Endothelial cell of umbilical vein (primary cell): Measurements from ENCODE around the gene RIOX2. TPM values are rescaled to one million over a fixed set of nuclear protein-coding genes. Genes with fewer than 3 reads are reported as not detected.

Source experiments
- BruUV-seq: library from RNA; stranded (reverse); fragments of 400-500 nt; replicated peaks from 2 replicates; lab custom pipeline; 2021; lab: Mats Ljungman, UMichigan
- CTCF ChIA-PET: fragments of 300-600, 350-600 bp; sonication (Branson Sonifier 250); formaldehyde crosslinking; loops from one replicate; lab custom pipeline; 2021; ENCODE audit warnings: antibody characterized with exemption, inconsistent platforms; lab: Charles Lee
- POLR2A ChIA-PET: fragments of 300-600, 350-600 bp; sonication (Branson Sonifier 250); formaldehyde crosslinking; loops from one replicate; lab custom pipeline; 2021; ENCODE audit warnings: antibody characterized with exemption, inconsistent platforms; lab: Charles Lee
- DNase-seq: peaks from one replicate; pipeline ENCODE4 v3.0.0-alpha.2; 2011; ENCODE audit warnings: low read depth, low spot score
- FAIRE-seq: peaks from 2 replicates; lab custom pipeline; 2011; peaks lifted over from hg19 to GRCh38; lab: Jason Lieb, UNC
- H2AFZ ChIP-seq: 2 replicates; pipeline ENCODE4 v1.6.0; 2012; ENCODE audit warnings: low read depth, low read length, control low read depth, inconsistent platforms
- H3K27ac ChIP-seq: 2 replicates; pipeline ENCODE4 v1.5.1; 2011; ENCODE audit warnings: low read depth, mild to moderate bottlenecking, control low read depth, low read length, moderate library complexity; ENCODE audit not compliant: insufficient read depth
- H3K27me3 ChIP-seq, 2 experiments: 2 replicates each; pipeline versions ENCODE4 v1.6.0 to v1.6.1; 2011; ENCODE audit warnings: low read length in 2 of 2, mixed read lengths in 1 of 2; ENCODE audit not compliant: control insufficient read depth in 2 of 2, insufficient read depth in 2 of 2
- H3K36me3 ChIP-seq, 2 experiments: 2 replicates in 1 of 2; 3 replicates in 1 of 2; pipeline ENCODE4 v1.5.1; 2011; ENCODE audit warnings: low read length in 2 of 2, mild to moderate bottlenecking in 1 of 2, moderate library complexity in 1 of 2; ENCODE audit not compliant: control insufficient read depth in 2 of 2, insufficient read depth in 2 of 2; ENCODE audit errors: extremely low read depth in 1 of 2
- H3K4me1 ChIP-seq: 3 replicates; pipeline ENCODE4 v1.5.1; 2011; ENCODE audit warnings: mild to moderate bottlenecking, low read length; ENCODE audit not compliant: control insufficient read depth, insufficient read depth; ENCODE audit errors: extremely low read depth
- H3K4me2 ChIP-seq: 2 replicates; pipeline ENCODE4 v1.6.1; 2011; ENCODE audit warnings: low read length, control low read depth, mixed read lengths; ENCODE audit not compliant: insufficient read depth
- H3K4me3 ChIP-seq, 3 experiments: fragments of 200-600 bp in 1 of 3; sonication (generic), shearing (Covaris generic) in 1 of 3; replicated peaks in 1 of 3; 2 replicates each; pipeline ENCODE4 v1.5.1; 2011 to 2016; ENCODE audit warnings: control low read depth in 3 of 3, low read length in 3 of 3, mild to moderate bottlenecking in 2 of 3, inconsistent platforms in 1 of 3, low read depth in 1 of 3, moderate library complexity in 1 of 3; ENCODE audit not compliant: insufficient read depth in 1 of 3
- H3K79me2 ChIP-seq: 2 replicates; pipeline ENCODE4 v1.6.0; 2012; ENCODE audit warnings: low read length, inconsistent platforms; ENCODE audit not compliant: control insufficient read depth, insufficient read depth
- H3K9ac ChIP-seq: replicated peaks from 2 replicates; pipeline ENCODE3; 2011; ENCODE audit warnings: low read length, control low read depth; ENCODE audit not compliant: insufficient read depth; ENCODE audit errors: extremely low read depth
- H3K9me1 ChIP-seq: replicated peaks from 3 replicates; pipeline ENCODE4 v1.6.0; 2011; ENCODE audit warnings: mild to moderate bottlenecking, low read length; ENCODE audit not compliant: control insufficient read depth, insufficient read depth; ENCODE audit errors: extremely low read depth
- H3K9me3 ChIP-seq: replicated peaks from 2 replicates; pipeline ENCODE4 v1.5.1; 2012; ENCODE audit warnings: low read length, inconsistent platforms; ENCODE audit not compliant: control insufficient read depth, insufficient read depth
- H4K20me1 ChIP-seq: replicated peaks from 2 replicates; pipeline ENCODE3; 2011; ENCODE audit warnings: mild to moderate bottlenecking, low read length; ENCODE audit not compliant: control insufficient read depth, insufficient read depth; ENCODE audit errors: extremely low read depth
- EZH2 ChIP-seq: IDR thresholded peaks from 2 replicates; pipeline ENCODE4 v1.6.1; 2012; ENCODE audit warnings: borderline replicate concordance, low read depth, mild to moderate bottlenecking, moderate library complexity, low read length, inconsistent platforms; ENCODE audit not compliant: severe bottlenecking
- FOS ChIP-seq: IDR thresholded peaks from 2 replicates; pipeline ENCODE4 v1.6.1; 2011; ENCODE audit warnings: mild to moderate bottlenecking, low read length, moderate library complexity, borderline replicate concordance; ENCODE audit not compliant: insufficient read depth
- GATA2 ChIP-seq: IDR thresholded peaks from 2 replicates; pipeline ENCODE4 v1.7.0; 2011; ENCODE audit warnings: low read depth, mild to moderate bottlenecking, moderate library complexity, mixed read lengths, low read length; ENCODE audit not compliant: insufficient read length, insufficient read depth
- JUN ChIP-seq: IDR thresholded peaks from 2 replicates; pipeline ENCODE4 v1.6.1; 2011; ENCODE audit warnings: borderline replicate concordance, low read depth; ENCODE audit not compliant: insufficient read length, insufficient read depth
- MYC ChIP-seq: IDR thresholded peaks from one replicate; pipeline ENCODE4 v1.6.1; 2011; ENCODE audit warnings: mild to moderate bottlenecking, low read depth, low read length
- POLR2A ChIP-seq: IDR thresholded peaks from 2 replicates; pipeline ENCODE4 v1.6.1; 2012; ENCODE audit warnings: low read depth, mild to moderate bottlenecking, control low read depth, low read length
- POLR2AphosphoS5 ChIP-seq: IDR thresholded peaks from 2 replicates; pipeline ENCODE4 v1.6.1; 2012; ENCODE audit warnings: low read depth, mild to moderate bottlenecking, control low read depth, low read length, moderate library complexity; ENCODE audit not compliant: insufficient read depth
- dilution Hi-C: fragments of 300-500 bp; cut with MboI; formaldehyde crosslinking; loops from one replicate; pipeline ENCODE4 v1.15.0; 2019; ENCODE audit warnings: low sequenced_read_pairs; ENCODE audit not compliant: extremely low pct_ligation_motif_present
- intact Hi-C: fragments of 100-400 bp; cut with micrococcal nuclease; formaldehyde crosslinking; loops from one replicate; pipeline ENCODE4 v1.10.0; 2022
- polyA plus RNA-seq, 4 experiments: library from polyadenylated mRNA; depleted of rRNA in 3 of 4; stranded (reverse) in 3 of 4; unstranded in 1 of 4; fragments of >200 nt; gene quantifications; 2 replicates each; pipeline versions ENCODE4 v1.2.1 to v1.2.3, GENCODE V29; 2011 to 2012; ENCODE audit warnings: missing spikeins in 1 of 4
- total RNA-seq: library from RNA; stranded (reverse); gene quantifications from 2 replicates; pipeline ENCODE4 v1.2.3, GENCODE V29; 2021
- TF ChIP-seq, protein P1 (sequence below): IDR thresholded peaks from 2 replicates; pipeline ENCODE4 v1.6.1; 2011; ENCODE audit not compliant: insufficient read depth, insufficient read length
- TF ChIP-seq, protein P2 (sequence below), 2 donors: IDR thresholded peaks; 1 replicate in 1 of 2; 2 replicates in 1 of 2; pipeline ENCODE4 v1.5.1; 2011; ENCODE audit warnings: low read length in 2 of 2, mild to moderate bottlenecking in 2 of 2, moderate library complexity in 2 of 2, control low read depth in 1 of 2, inconsistent platforms in 1 of 2, low read depth in 1 of 2; ENCODE audit not compliant: insufficient read depth in 1 of 2; ENCODE audit errors: extremely low read depth in 1 of 2

The RIOX2 gene
- total and polyA plus RNA-seq, 2 donors (not counting 3 experiments of a cell fraction or from before 2014, with no cell fraction given): 14.5 to 30.5 TPM

DNA sequence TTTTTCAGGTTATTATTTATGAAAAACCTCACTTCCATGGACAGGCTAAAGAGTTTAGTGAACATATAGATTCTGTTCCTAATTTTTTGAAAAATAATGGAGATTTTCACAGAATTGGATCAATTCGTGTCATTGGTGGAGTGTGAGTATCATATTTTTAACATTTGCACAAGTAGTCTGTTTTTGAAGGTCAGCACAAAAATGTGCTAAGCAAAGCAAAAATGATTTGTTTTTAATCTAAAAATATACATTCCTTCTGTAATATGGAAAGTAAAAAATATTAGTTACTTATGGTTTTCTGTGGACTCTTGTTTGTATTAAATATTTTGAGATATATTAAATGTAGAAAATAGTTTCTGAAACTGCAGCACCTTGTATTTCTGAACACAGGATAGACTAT is 79.4 kb downstream of the RIOX2 start:
- no TSS peak for BruUV-seq
- TF ChIP-seq JUN (no peak), EZH2 (no peak), GATA2 (no peak), POLR2AphosphoS5 (no peak), POLR2A (no peak), FOS (no peak), MYC (no peak)
- TF ChIP-seq, protein P1, sequence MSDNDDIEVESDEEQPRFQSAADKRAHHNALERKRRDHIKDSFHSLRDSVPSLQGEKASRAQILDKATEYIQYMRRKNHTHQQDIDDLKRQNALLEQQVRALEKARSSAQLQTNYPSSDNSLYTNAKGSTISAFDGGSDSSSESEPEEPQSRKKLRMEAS: no peak
- TF ChIP-seq, protein P2, sequence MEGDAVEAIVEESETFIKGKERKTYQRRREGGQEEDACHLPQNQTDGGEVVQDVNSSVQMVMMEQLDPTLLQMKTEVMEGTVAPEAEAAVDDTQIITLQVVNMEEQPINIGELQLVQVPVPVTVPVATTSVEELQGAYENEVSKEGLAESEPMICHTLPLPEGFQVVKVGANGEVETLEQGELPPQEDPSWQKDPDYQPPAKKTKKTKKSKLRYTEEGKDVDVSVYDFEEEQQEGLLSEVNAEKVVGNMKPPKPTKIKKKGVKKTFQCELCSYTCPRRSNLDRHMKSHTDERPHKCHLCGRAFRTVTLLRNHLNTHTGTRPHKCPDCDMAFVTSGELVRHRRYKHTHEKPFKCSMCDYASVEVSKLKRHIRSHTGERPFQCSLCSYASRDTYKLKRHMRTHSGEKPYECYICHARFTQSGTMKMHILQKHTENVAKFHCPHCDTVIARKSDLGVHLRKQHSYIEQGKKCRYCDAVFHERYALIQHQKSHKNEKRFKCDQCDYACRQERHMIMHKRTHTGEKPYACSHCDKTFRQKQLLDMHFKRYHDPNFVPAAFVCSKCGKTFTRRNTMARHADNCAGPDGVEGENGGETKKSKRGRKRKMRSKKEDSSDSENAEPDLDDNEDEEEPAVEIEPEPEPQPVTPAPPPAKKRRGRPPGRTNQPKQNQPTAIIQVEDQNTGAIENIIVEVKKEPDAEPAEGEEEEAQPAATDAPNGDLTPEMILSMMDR (IDR thresholded peaks at IDR 0.05; ENCODE audit: extremely low read depth in 1 of 2, insufficient read depth in 1 of 2, low read depth in 1 of 2, low read length in 2 of 2): no peak
- FAIRE-seq (no peak), DNase-seq (no peak)
- no peaks in the 10 kb centered on the region for H3K4me1 ChIP-seq
- H3K9me1 ChIP-seq: no peaks in the 10 kb centered on the region
- no peak overlapping the region for H3K4me3 ChIP-seq
- no peak overlapping the region for H3K4me2 ChIP-seq
- H3K36me3 ChIP-seq: peaks cover 3 to 4% of the 10 kb centered on the region in 2 experiments
- intact Hi-C loops: no loop called here
- no peak overlapping the region for H2AFZ ChIP-seq
- ChIA-PET CTCF (no interaction called here), POLR2A (no interaction called here)
- dilution Hi-C loops: no loop called here
- H3K79me2 ChIP-seq: no peaks in the 10 kb centered on the region
- no peaks in the 10 kb centered on the region for H3K27me3 ChIP-seq
- H4K20me1 ChIP-seq: no peaks in the 10 kb centered on the region
- H3K9me3 ChIP-seq: no peaks in the 10 kb centered on the region
- H3K27ac ChIP-seq: no peak overlapping the region
- H3K9ac ChIP-seq: no peak overlapping the region

Other genes with a start within 250 kb of the RIOX2 start
- 5.8 and 6.1 TPM in 2 replicates for gene ARL6, start 207.7 kb downstream of the RIOX2 start, total RNA-seq
- 2.2 and 3.6 TPM in 2 replicates for gene ARL6, start 207.7 kb downstream of the RIOX2 start, polyA plus RNA-seq
- 15.0 and 15.9 TPM in 2 replicates for gene CRYBG3, start 150.4 kb downstream of the RIOX2 start, total RNA-seq
- 2.4 and 2.8 TPM in 2 replicates for gene CRYBG3, start 150.4 kb downstream of the RIOX2 start, polyA plus RNA-seq
- gene GABRR3, start 62.9 kb upstream of the RIOX2 start, total RNA-seq: not detected in 2 replicates
- not detected in 2 replicates for gene GABRR3, start 62.9 kb upstream of the RIOX2 start, polyA plus RNA-seq
- not detected in 2 replicates for gene OR5AC2, start 114.7 kb upstream of the RIOX2 start, total RNA-seq
- gene OR5AC2, start 114.7 kb upstream of the RIOX2 start, polyA plus RNA-seq: not detected in 2 replicates
- gene OR5H1, start 158.3 kb upstream of the RIOX2 start, total RNA-seq: not detected in 2 replicates
- gene OR5H1, start 158.3 kb upstream of the RIOX2 start, polyA plus RNA-seq: not detected in 2 replicates
- 0.05 TPM in 1 of 2 replicates, not detected in the other for gene OR5H14, start 175.0 kb upstream of the RIOX2 start, total RNA-seq
- not detected in 2 replicates for gene OR5H14, start 175.0 kb upstream of the RIOX2 start, polyA plus RNA-seq
- not detected in 2 replicates for gene OR5H15, start 194.3 kb upstream of the RIOX2 start, total RNA-seq
- gene OR5H15, start 194.3 kb upstream of the RIOX2 start, polyA plus RNA-seq: not detected in 2 replicates